Vagina (tissue), 2 donors: ENCODE data around the gene NUP93. TPM values are rescaled to one million over a fixed set of nuclear protein-coding genes. Genes with fewer than 3 reads are reported as not detected.
"Not testable (repeated sequence)": the region's sequence is repeated elsewhere in the genome, so short reads cannot be mapped to it uniquely, and the experiment has no call there.

Source experiments
- DNase-seq, 2 donors: peaks; one replicate each; pipeline ENCODE4 v3.0.0-alpha.2; 2017; ENCODE audit errors: extremely low spot score in 2 of 2
- H3K27ac ChIP-seq: fragments of 200-600 bp; sonication (generic); one replicate; pipeline ENCODE4 v1.5.1; 2019
- H3K27me3 ChIP-seq: fragments of 200-600 bp; sonication (generic); one replicate; pipeline ENCODE4 v1.5.1; 2019
- H3K36me3 ChIP-seq, 2 donors: fragments of 200-600 bp; sonication (generic); one replicate each; pipeline ENCODE4 v1.5.1; 2017 to 2019
- H3K4me1 ChIP-seq: fragments of 200-600 bp; sonication (generic); one replicate; pipeline ENCODE4 v1.5.1; 2019
- H3K4me3 ChIP-seq, 2 donors: fragments of 200-600 bp; sonication (generic); 1 replicate in 1 of 2; 2 replicates in 1 of 2; pipeline ENCODE4 v1.5.1; 2016 to 2019
- H3K9me3 ChIP-seq: fragments of 200-600 bp; sonication (generic); one replicate; pipeline ENCODE4 v1.5.1; 2019
- POLR2A ChIP-seq, 2 donors: fragments of 450-650 bp; IDR thresholded peaks; one replicate each; pipeline ENCODE4 v1.6.1; 2017; ENCODE audit warnings: antibody characterized with exemption in 2 of 2, mild to moderate bottlenecking in 2 of 2, moderate library complexity in 2 of 2
- POLR2AphosphoS5 ChIP-seq, 2 donors: sonication (generic); formaldehyde crosslinking; IDR thresholded peaks; one replicate each; pipeline ENCODE4 v1.9.0; 2017; ENCODE audit warnings: antibody characterized with exemption in 2 of 2, mild to moderate bottlenecking in 2 of 2, low read depth in 1 of 2; ENCODE audit not compliant: insufficient read depth in 1 of 2
- intact Hi-C: fragments of 100-400 bp; cut with DNase I; formaldehyde crosslinking; loops from one replicate; pipeline ENCODE4 v1.15.1; 2023
- total RNA-seq: library from RNA; depleted of rRNA; stranded (reverse); fragments of >200 nt; gene quantifications from one replicate; pipeline ENCODE4 v1.2.3, GENCODE V29; 2016
- TF ChIP-seq, protein P1 (sequence below), 3 experiments: fragments of 450-650 bp in 2 of 3; fragments of 200-600 bp in 1 of 3; sonication (generic) in 1 of 3; IDR thresholded peaks; one replicate each; pipeline ENCODE4 v1.5.1; 2017 to 2019; ENCODE audit warnings: antibody characterized with exemption in 3 of 3, mild to moderate bottlenecking in 2 of 3, moderate library complexity in 2 of 3

Gene NUP93
- total RNA-seq, 1 donor from 2014 or later = 43.7 TPM

GRCh38 chr16:56795011-56795410 lies 65.1 kb downstream of the NUP93 start:
- no peaks in the 10 kb centered on the region for H3K4me1 ChIP-seq
- no peak overlapping the region for H3K27ac ChIP-seq
- H3K9me3 ChIP-seq = no peaks in the 10 kb centered on the region
- no peak overlapping the region for H3K4me3 ChIP-seq
- TF ChIP-seq, protein P1, sequence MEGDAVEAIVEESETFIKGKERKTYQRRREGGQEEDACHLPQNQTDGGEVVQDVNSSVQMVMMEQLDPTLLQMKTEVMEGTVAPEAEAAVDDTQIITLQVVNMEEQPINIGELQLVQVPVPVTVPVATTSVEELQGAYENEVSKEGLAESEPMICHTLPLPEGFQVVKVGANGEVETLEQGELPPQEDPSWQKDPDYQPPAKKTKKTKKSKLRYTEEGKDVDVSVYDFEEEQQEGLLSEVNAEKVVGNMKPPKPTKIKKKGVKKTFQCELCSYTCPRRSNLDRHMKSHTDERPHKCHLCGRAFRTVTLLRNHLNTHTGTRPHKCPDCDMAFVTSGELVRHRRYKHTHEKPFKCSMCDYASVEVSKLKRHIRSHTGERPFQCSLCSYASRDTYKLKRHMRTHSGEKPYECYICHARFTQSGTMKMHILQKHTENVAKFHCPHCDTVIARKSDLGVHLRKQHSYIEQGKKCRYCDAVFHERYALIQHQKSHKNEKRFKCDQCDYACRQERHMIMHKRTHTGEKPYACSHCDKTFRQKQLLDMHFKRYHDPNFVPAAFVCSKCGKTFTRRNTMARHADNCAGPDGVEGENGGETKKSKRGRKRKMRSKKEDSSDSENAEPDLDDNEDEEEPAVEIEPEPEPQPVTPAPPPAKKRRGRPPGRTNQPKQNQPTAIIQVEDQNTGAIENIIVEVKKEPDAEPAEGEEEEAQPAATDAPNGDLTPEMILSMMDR (IDR thresholded peaks at IDR 0.05) = no peak
- TF ChIP-seq POLR2AphosphoS5 (IDR thresholded peaks at IDR 0.05; ENCODE audit: insufficient read depth in 1 of 2, low read depth in 1 of 2) = no peak
- no peak for TF ChIP-seq POLR2A (IDR thresholded peaks at IDR 0.05)
- intact Hi-C loops = no loop called here
- no peaks in the 10 kb centered on the region for H3K27me3 ChIP-seq
- H3K36me3 ChIP-seq = peaks cover 0 to 3% of the 10 kb centered on the region in 2 donors
- DNase-seq = no peak

- DNase-seq, H3K9me3 ChIP-seq, intact Hi-C loops, H3K4me3 ChIP-seq, H3K27me3 ChIP-seq, H3K36me3 ChIP-seq, H3K4me1 ChIP-seq, H3K27ac ChIP-seq: not testable (repeated sequence)
Measured at GRCh38 chr16:56797038-56797437, 67.1 kb downstream of the NUP93 start.

DNA sequence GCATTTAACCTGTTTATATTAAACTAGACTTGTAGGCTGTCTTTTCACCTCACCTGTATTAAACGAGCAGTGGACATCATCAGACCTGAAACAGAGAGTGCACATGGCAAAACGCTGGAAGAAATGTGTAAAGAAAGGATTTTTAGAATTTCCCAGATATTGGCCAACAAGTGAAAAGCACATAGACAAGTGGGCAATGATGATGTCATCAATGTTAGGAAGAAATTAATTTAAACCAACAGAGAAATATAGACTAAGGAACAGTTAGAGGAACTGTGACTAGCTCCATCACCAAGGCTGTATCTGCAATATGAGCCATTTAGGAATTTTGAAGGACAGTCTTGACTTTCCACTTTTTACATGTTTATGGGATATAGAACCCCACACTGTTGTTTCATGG lies 67.9 kb downstream of the NUP93 start:
- no peaks in the 10 kb centered on the region for H3K27me3 ChIP-seq
- peaks cover 0 to 8% of the 10 kb centered on the region in 2 donors for H3K36me3 ChIP-seq
- intact Hi-C loops = no loop called here
- no peaks in the 10 kb centered on the region for H3K9me3 ChIP-seq
- no peaks in the 10 kb centered on the region for H3K4me1 ChIP-seq
- DNase-seq = no peak
- H3K4me3 ChIP-seq = no peak overlapping the region
- TF ChIP-seq, protein P1 (IDR thresholded peaks at IDR 0.05) = no peak
- TF ChIP-seq POLR2A (IDR thresholded peaks at IDR 0.05) = no peak
- no peak for TF ChIP-seq POLR2AphosphoS5 (IDR thresholded peaks at IDR 0.05; ENCODE audit: insufficient read depth in 1 of 2, low read depth in 1 of 2)
- no peak overlapping the region for H3K27ac ChIP-seq

GRCh38 chr16:56798955-56799354 lies 69.0 kb downstream of the NUP93 start:
- intact Hi-C loops = no loop called here
- TF ChIP-seq POLR2AphosphoS5 (IDR thresholded peaks at IDR 0.05; ENCODE audit: insufficient read depth in 1 of 2, low read depth in 1 of 2) = no peak
- TF ChIP-seq, protein P1 (IDR thresholded peaks at IDR 0.05) = no peak
- no peak for TF ChIP-seq POLR2A (IDR thresholded peaks at IDR 0.05)
- Histone ChIP-seq H3K9me3 (no peaks in the 10 kb centered on the region), H3K4me1 (no peaks in the 10 kb centered on the region), H3K4me3 (no peak overlapping the region), H3K27ac (no peak overlapping the region), H3K27me3 (no peaks in the 10 kb centered on the region), H3K36me3 (peaks cover 0 to 8% of the 10 kb centered on the region in 2 donors)
- DNase-seq = no peak

DNA sequence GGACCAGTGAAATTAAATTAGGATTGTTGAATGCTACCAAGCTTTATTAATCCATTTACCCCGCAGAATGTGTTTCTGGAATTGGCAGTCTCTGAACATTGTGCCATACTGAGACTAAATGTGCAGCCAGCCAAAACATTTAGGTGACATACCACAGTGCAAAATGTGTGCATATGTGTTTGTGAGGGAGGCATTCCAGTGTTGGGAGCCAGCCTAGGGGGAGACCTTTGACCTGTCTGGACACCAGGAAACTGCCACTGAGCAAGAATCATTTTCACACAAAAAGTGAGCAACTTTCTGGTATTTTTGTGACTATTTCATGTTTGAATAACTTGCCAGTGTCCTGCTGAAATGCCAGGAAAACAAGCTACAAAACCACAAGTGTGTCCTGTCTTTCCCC lies 70.4 kb downstream of the NUP93 start:
- Histone ChIP-seq H3K9me3 (no peaks in the 10 kb centered on the region), H3K27me3 (no peaks in the 10 kb centered on the region), H3K27ac (no peak overlapping the region), H3K4me1 (no peaks in the 10 kb centered on the region), H3K4me3 (no peak overlapping the region), H3K36me3 (peaks cover 0 to 9% of the 10 kb centered on the region in 2 donors)
- intact Hi-C loops = no loop called here
- no peak for TF ChIP-seq POLR2A (IDR thresholded peaks at IDR 0.05)
- TF ChIP-seq, protein P1 (IDR thresholded peaks at IDR 0.05) = no peak
- TF ChIP-seq POLR2AphosphoS5 (IDR thresholded peaks at IDR 0.05; ENCODE audit: insufficient read depth in 1 of 2, low read depth in 1 of 2) = no peak
- DNase-seq = no peak

GRCh38 chr16:56801762-56802161 lies 71.8 kb downstream of the NUP93 start:
- intact Hi-C loops = no loop called here

More at GRCh38 chr16:56801762-56802161, 71.8 kb downstream of the NUP93 start:
- Histone ChIP-seq H3K27me3 (no peaks in the 10 kb centered on the region), H3K9me3 (no peaks in the 10 kb centered on the region), H3K36me3 (peaks cover 0 to 19% of the 10 kb centered on the region in 2 donors), H3K27ac (no peak overlapping the region), H3K4me1 (no peaks in the 10 kb centered on the region), H3K4me3 (no peak overlapping the region)
- TF ChIP-seq, protein P1 (IDR thresholded peaks at IDR 0.05) = no peak
- no peak for TF ChIP-seq POLR2AphosphoS5 (IDR thresholded peaks at IDR 0.05; ENCODE audit: insufficient read depth in 1 of 2, low read depth in 1 of 2)
- no peak for DNase-seq
